GM19025 (cell line): ENCODE results near the gene KRT83.

Experiments
- ATAC-seq: cut with Tn5 transposase; IDR thresholded peaks from one replicate; pipeline ENCODE4 v1.9.1; 2021; ENCODE audit warnings: mild to moderate bottlenecking, low read depth, moderate library complexity; ENCODE audit not compliant: unreplicated experiment

KRT83 gene

DNA sequence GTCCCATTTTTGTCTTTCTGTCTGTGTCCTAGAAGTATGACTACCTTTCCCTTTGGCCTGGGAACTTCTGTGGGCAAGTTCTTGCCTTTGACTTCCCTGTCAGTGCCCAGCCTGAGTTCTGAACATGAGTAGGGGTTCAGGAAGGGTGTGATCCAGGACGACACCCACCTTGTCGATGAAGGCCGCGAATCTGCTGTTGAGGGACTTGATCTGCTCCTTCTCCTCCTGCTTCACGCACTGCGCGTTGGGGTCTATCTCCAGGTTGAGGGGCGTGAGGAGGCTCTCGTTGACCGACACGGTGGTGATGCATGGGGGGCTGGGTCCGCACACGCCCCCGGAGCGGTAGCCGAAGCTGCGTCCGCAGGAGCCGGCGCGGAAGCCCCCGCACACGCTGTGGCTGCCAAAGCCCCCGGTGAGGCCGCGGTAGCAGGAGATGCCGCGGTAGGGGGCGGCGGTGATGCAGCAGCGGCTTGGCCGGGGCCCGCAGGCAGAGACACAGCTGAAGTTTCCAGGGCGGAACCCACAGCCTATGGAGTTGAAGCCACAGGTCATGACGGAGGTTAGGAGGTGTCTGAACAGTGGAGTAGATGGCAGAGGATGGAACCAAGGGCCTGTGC lies at the start of gene KRT83:
TSS of gene KRT83 (minus strand) at position 615 of the 617 bp plus-strand sequence. CDS start at position 552, 63 bp downstream.
- ATAC-seq, result no peak

DNA sequence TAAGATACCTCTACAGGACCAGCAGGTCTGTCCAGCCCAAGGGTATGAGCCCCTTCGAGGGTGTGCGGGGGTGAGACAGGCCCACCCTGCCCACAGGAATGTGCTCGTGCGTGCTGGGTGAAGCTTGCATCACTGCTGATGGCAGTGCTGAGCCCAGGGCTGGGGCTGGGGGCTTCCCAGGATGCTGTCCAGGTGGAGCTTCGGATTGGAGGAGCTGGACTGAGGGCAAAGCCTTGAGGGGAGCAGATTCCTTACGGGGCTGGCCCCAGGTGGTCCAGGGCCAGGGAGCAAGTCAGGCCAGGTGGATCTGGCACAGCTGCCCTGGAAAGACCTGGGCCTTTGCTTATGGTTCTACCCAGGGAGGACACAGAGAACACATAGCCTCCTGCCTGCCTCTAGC lies 48.6 kb upstream of the KRT83 start:
- ATAC-seq, result no peak

DNA sequence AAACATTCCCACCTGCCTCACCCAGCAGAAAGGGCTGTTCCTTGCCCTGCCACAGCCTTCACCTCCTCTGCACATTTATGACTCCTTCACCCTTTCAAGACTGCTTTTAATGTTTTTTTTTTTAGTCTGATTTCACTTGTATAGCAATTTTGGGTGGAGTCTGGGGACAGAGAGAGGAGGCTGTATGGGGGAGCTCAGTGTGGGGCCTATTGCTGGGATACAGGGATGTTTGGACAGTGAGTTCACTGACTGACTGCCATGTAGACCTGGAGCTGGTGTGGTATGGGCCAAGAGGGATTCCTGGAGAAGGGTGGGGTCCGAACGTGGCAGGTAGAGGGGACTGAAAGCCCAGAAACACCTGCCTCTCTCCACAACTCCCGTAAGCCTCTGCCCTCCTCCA lies 48.0 kb upstream of the KRT83 start:
- ATAC-seq, result no peak

DNA sequence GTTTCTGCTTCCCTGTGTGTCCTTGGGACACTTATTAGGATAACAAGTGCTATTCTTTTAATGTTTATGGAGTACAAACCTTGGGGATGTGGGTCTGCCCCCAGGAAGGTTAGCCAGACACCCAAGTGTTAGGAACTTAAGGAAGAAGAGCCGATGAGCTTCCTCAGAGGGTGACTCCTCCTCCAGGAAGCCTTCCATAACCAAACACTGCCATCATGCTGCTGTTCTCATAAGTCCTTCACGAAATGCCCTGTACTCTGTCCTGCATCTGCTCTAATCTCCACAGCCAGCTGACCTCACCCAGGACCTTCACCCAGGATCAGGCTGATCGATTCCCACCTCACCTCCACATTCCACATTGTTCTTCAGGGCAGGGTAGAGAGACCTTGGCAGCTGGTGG lies 47.3 kb upstream of the KRT83 start:
- no peak for ATAC-seq

DNA sequence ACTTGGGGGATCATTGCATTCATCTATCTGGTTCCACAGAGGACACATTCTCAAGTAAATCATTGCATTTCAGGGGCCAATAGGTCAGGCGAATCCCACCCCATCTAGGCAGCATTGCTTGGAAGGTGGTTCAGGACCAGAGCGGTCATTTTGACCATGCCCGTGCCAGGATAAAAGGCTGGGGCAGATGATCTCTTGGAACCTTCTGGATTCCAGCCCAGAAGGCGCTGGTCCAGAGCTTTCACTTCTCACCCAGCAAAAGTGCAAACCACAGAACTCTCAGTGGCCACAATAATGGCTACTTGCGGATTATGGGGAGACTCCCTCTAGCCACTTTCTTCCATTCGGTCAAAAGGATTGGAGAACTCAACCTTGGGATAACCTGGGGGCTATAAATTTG lies 46.7 kb upstream of the KRT83 start:
- no peak for ATAC-seq

DNA sequence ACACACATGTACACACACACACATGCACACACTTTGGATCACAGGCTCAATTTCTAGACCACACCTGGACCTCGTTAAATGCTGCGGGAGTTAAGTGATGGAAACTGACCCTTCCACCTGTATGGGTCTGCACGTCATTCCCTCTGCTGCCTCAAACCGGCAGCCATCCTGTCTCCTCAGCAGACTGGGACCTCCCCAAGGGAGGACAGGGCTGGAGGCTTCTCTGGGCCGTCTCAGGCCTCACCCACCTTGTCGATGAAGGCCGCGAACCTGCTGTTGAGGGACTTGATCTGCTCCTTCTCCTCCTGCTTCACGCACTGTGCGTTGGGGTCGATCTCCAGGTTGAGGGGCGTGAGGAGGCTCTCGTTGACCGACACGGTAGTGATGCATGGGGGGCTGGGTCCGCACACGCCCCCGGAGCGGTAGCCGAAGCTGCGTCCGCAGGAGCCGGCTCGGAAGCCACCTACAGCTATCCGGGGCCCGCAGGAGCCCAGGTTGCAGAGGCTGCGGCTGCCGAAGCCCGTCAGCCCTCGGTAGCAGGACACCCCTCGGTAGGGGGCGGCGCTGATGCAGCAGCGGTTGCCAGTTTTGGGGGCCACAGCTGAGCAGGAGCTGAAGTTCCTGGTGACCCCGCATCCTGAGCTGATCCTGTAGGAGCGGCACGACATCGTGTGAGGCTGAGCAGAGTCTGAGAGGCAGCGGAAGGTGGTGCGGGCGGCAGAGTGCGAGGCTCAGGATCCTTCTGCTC lies 45.7 kb upstream of the KRT83 start, which contains the start of gene KRT85:
TSS of gene KRT85 (minus strand) at position 744 of the 748 bp plus-strand sequence. CDS start at position 668, 76 bp downstream.
- ATAC-seq, result no peak

DNA sequence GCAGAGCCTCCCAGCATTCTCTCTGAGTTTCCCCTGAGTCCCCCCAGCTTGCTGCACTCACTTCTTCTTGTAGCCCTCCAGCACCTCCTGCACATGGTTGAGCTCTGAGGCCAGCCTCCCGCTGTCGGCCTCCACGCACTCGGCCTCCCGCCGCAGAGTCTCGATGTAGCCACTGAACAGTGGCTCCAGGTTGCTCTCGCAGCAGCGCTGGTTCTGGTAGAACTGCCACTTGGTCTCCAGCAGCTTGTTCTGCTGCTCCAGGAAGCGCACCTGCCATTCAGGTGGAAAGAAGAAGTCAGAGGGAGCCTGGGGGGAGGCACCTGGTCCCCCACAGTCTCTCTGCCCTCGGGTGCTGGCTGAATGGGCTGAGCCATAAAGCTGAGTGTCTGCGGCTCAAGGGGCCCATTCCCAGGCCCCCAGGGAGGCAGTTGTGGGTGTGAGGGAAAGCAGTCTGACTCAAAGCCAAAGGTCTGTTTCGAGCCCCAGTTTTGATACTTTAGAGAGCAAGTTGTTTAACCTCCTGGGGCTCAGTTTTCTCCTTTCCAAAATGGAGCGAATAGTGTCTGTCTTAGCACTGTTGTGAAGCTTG lies 43.8 kb upstream of the KRT83 start:
- ATAC-seq, result no peak

DNA sequence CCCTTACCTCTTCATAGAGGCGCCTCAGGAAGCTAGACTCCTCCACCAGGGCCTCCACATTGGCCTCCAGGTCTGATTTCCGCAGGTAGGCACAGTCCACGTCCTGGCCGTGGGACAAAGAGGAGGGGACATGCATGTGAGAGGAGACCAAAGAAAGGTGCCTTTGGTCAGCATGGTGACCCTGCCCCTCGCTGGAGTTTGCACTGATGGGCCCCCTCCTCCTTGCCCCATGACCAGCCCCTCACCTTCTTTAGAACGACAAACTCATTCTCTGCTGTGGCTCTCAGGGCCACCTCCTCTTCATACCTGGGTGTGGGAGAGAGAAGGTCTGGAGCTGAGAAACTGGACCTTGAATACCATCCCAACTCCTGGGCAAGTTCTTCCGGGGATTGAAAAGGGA lies 42.9 kb upstream of the KRT83 start:
- no peak for ATAC-seq

DNA sequence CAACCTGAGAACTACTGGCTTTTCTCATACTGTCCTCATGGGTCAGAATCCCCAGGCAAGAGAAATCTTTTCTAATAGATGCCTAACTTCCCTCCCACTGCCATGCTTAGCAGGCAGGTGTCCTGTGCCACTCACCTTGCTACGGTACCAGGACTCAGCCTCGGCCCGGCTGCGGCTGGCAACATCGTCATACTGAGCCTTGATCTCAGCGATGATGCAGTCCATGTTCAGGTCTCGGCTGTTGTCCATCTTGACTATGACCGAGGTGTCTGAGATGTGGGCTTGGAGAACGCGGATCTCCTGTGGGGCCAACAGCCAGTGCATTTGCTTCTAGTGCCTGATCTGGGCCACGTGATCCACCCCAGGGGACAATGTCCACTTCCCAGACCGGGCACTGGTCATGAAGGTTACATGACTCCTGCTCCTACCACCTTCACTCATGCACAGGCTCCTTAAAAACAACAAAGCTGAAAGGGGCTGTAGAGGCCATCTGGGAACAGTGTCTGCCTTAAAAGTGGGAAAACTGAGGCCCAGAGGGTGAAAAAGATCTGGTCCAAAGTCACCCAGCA lies 42.0 kb upstream of the KRT83 start:
- no peak for ATAC-seq

DNA sequence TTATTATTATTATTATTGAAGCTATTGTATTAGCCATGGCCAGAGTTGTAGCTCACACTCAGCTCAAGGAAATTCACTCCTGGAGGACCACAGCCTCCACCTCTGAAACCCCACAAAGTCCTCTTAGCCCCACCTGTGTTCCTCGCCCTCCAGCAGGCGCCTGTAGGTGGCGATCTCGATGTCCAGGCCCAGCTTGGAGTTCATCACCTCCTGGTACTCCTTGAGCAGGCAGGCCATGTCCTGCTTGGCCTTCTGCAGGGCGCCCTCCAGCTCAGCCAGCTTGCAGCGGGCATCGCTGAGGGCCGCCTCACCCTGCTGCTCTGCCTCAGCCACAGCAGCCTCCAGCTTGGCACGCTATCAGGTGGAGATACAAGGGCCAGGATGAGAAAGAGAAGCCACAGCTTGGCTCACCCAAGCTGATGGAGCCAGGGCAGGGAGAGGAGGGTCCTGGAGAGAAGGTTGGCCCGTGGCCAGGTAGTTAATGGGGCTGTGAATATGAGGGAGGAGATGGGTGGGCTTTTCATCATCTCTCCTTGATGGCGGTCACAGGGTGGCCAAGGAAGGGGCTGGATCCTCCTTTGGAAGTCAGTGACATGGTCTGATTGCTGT lies 41.0 kb upstream of the KRT83 start:
- ATAC-seq, result no peak

DNA sequence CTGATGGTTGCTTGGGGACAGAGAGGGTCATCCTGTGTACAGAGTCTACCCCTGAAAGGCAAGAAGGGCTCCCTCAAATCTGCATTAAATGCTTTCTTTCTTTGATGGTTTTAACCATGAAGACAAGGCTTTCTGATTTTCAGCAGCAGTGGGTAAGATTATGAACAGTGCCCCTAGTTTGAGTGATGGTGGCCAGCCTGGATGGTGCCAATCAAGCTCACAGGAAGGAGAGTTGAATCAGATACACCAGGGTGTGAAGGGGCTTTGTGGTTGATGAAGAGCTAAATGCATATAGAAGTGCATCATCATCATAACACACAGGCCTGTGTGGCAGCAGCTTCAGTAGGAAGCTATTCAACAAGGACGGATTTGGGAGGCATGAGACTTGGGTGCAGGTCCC lies 40.4 kb upstream of the KRT83 start:
- no peak for ATAC-seq

DNA sequence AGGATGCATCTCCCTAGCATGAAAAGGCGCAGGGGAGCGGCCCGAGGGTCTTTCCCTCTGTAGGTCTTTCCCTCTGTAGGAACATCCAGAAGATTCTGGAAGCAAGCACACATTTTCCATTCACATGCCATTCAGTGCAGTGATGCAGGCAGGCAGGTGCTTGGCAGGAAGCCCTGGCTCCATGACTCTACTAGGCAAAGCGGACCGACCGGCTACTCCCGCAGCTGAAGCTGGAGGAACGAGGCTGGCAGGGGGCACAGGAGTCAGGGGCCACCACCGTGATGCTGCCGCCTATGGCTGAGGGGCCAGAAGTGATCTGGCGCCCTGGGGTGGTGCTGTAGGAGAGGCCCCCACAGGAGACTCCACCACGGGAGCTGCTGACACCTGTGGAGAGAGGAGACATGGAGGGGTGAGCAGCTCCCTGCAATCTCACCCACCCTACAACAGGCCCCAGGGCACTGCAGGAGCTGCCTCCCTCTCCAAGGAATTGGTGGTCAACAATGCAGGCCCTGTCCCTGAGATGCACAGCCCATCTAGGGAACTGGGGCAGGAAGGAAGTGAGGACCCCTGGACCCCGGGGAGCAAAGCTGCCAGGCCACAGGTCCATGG lies 39.6 kb upstream of the KRT83 start:
- no peak for ATAC-seq

DNA sequence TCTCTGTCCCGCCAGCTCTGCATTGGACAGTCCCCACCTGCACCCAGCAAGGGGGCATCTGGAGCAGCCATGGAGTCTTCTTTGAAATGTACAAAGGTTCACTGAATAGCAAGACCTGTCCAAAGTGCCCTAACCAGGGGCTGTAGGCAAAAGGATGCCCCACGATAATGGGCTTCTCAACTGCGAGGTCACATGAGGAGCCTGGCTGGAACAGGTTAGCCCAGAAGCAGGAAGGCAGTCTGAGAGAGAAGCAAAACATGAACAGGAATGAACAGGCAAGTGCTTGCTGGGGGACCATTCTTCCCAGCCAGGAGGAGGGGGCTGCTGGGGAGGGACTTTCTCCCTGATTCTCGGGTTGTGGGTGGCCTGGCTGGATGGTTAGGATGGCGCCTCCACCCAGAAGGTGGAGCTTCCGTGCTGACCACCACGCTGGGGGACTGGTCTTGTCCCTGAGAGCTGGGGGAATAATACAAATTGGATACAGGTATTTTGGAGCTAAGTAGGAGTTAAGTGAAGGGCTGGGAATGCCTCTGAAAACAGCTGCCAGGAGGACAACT lies 39.0 kb upstream of the KRT83 start:
- ATAC-seq, result no peak

DNA sequence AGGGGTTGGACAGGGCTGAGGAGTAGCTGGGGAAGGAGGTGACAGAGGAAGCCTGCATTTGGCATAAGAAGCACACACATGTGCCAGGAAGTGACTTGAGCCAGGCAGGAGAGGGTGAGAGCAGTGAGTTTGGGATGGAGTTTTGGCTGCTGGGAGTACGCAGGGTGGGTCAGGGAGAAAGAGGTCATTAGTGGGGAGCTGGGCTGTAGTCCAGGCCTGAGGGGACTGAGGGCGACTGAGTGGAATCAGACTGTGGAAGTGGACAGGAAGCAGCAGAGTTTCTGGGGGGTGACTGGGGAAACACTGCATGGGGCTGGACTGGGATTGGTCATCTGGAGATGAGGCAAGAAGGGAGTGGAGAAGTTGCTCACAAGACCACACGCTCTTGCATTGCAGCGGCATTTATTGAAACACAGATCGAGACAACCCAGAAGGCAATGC lies 38.4 kb upstream of the KRT83 start:
- ATAC-seq, result no peak

DNA sequence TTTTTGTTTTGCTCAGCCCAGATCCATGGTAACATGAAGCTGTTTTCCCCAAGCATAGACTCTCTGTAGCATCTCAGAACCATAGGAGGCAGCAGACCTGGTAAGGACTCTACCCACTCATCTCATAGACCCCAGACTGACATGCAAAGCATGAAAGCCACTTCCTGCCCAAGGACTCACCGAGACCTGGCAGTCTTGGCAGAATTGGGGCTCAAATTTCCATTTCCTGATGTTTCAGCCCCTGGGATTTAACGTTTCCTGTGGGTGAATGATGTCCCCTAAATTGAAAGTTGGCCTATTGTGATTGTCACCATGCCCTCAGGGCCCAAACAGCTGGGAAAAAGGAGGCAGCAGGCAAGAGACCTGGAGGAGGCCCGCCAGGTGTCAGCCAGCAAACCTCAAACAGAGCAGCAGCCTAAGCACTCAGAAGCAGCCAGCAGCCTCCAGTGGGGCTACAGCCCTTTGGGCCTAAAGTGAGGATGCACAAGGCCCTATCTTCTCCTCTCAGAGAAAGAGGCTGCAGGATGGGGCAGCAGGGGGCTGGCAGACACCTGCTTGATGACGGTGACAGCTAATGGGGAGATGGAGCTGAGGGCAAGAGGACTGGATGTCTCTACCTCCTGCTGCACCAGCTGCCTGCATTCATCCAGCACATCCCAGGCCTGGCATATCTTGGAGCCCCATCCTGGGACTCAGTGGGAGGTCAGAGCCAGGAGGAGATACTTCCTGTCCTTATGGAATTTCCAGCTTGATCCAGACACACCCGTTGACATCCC lies 37.6 kb upstream of the KRT83 start:
- ATAC-seq, result peak; percentile 87

DNA sequence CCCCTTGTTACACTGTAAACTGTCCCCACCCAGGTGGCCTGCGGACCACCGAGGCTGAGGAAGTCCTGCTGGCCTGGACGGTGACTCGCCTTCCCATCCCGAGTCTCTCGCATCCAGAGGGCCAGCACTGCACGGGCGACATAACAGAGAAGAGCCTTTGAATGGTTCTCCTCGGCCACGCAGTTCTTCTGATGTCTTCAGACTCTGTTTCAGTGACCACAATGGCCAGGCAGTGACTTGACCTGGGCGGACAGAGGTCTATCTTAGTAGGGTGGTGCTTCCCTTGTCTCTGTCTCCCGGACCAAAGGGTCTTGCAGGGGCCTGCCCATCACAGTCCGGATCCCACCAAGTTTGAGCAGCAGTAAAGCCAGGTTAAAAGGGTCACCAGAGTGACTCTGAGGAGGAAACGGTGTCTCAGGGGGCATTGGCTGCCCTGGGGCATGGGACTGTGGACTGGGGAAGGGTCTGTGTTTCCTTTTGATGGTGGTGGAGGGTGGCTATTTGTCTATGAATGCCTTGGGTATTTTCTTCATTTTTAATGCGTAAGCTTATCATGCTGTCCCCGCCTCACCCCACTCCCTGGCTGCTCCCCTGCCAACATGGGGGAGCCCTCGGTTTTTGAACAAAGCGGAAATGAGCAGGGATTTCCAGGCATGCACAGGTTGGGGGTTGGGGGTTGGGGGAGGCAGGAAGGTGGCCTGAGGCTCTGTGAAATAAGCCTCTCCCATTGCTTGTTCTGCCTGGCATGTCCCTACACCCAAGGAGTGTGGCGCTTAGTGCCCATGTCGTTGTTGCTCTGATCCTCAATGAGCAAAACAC lies 35.8 kb upstream of the KRT83 start:
- ATAC-seq, result no peak

DNA sequence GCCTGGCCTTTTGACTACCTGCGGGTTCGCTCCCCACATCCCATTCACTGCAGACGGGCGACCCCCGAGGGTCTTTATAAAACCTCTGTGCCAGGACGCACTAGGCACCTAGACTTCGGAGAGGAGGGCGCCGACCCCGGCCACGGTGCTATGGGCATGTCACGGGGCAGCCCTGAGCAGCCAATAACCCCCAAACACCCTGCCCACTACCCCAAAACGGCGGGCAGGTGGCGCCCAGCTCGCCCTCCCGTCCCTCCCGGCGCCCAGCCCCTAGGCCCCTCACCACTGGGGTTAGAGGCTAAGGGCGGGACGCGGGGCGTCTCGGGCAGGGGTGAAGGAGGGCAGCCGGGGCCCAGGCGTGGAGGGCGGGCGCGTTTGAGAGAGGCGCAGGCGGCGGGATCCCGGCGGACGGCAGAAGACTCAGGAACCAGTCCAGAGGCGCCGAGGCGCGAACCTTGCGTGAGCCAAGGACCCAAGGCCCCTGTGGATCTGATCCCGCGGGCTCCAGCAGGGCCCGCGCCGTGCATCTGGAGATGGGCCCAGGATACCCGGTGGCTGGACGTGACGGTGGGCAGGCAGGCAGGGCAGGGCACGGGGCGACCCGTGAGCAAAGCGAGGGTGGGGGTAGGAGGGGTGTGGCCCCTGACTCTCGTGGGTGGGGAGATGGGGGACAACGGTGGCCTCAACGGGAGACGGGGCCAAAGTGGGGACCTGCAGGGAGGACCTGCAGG lies 35.0 kb upstream of the KRT83 start:
- ATAC-seq, result no peak

DNA sequence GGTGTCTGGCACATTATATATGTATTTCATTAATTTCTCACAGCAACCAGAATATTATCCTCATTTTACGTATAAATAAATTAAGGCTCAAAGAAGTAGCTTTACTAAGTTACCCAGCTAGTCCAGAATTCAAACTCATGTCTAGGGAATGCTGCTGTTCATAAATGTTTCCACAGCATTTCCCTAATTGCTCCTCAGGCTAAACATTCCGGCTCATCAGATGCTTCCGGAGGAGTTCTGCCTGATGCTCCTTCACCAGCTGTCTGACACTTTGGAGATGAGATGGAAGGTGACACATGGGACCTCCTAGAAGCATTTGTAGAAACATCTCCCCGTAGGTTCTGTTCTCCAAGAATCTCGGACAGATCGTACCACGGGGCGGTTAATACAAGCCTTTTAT lies 34.0 kb upstream of the KRT83 start:
- no peak for ATAC-seq
